Adrenal gland (tissue), 12 donors: ENCODE data around the gene SIK1. TPM values are rescaled to one million over a fixed set of nuclear protein-coding genes. Genes with fewer than 3 reads are reported as not detected.
"Not testable (repeated sequence)": the region's sequence is repeated elsewhere in the genome, so short reads cannot be mapped to it uniquely, and the experiment has no call there.

Source experiments
- DNase-seq, 7 donors: peaks; one replicate each; pipeline ENCODE4 v3.0.0-alpha.2; 2019 to 2020
- H3K27ac ChIP-seq, 5 donors: fragments of 200-600 bp; sonication (generic) in 4 of 5; 1 replicate in 3 of 5; 2 replicates in 2 of 5; pipeline versions ENCODE4 v1.5.1 to v1.8.0; 2016 to 2020; ENCODE audit warnings: mild to moderate bottlenecking in 1 of 5
- H3K27me3 ChIP-seq: fragments of 200-600 bp; 2 replicates; pipeline ENCODE4 v1.8.0; 2021
- H3K36me3 ChIP-seq, 2 donors: fragments of 200-600 bp; replicated peaks in 1 of 2; 1 replicate in 1 of 2; 2 replicates in 1 of 2; pipeline versions ENCODE4 v1.5.1 to v1.8.0; 2018 to 2022
- H3K4me1 ChIP-seq, 2 donors: fragments of 200-600 bp; replicated peaks in 1 of 2; 1 replicate in 1 of 2; 2 replicates in 1 of 2; pipeline versions ENCODE4 v1.5.1 to v1.8.0; 2018 to 2021
- H3K4me3 ChIP-seq, 4 donors: fragments of 200-600 bp; sonication (generic) in 3 of 4; one replicate each; pipeline ENCODE4 v1.5.1; 2016 to 2018
- H3K9me3 ChIP-seq, 3 donors: fragments of 200-600 bp; sonication (generic) in 1 of 3; replicated peaks in 1 of 3; 1 replicate in 2 of 3; 2 replicates in 1 of 3; pipeline versions ENCODE4 v1.5.1 to v1.8.0; 2016 to 2021
- WGBS, 4 donors: extraction: QIAGEN DNeasy Blood & Tissue Kit in 2 of 4; methylation state at CpG; one replicate each; pipeline versions ENCODE4 v1.1.5 to v1.1.7; 2013 to 2017; 5-methylcytosine and 5-hydroxymethylcytosine counted together
- intact Hi-C, 2 donors: fragments of 100-400 bp; cut with DNase I; formaldehyde crosslinking; loops; one replicate each; pipeline versions ENCODE4 v1.14.1 to v1.15.0; 2022 to 2023
- polyA plus RNA-seq, 3 donors: library from polyadenylated mRNA; stranded (reverse); fragments of 200-250 nt in 2 of 3; fragments of 350-450 nt in 1 of 3; fragmentation: Illumina TruSeq in 1 of 3; extraction: RNeasy Lipid Tissue Mini Kit (QIAGEN cat#74804) in 1 of 3; gene quantifications; one replicate each; pipeline ENCODE4 v1.2.3, GENCODE V29; 2013 to 2014
- total RNA-seq, 9 donors: library from RNA; depleted of rRNA in 4 of 9; stranded (reverse); fragments of >200 nt in 4 of 9; fragments of 120-200 nt in 1 of 9; fragmentation: NEBNext Ultra II Directional in 1 of 9; extraction: Animal tissue kit (Norgen Biotek cat#: 25700) in 1 of 9; gene quantifications; one replicate each; pipeline versions ENCODE4 v1.1.0 to v1.2.4, GENCODE V29; 2013 to 2023
- donor health status: healthy with polysubstance abuse.
- donor health status: Bipolar disorder and iron deficiency.
- donor health status: DM: yes; HTN: yes; CAD: no.
- donor health status: DM: no; HTN: no; CAD: no.
- donor health status: DM: no; HTN: no; CAD: no.
- donor health status: DM: yes; HTN: yes; CAD: no.

SIK1 gene
- total and polyA plus RNA-seq, 12 donors, result 0.55 to 171 (median 4.9) TPM

DNA sequence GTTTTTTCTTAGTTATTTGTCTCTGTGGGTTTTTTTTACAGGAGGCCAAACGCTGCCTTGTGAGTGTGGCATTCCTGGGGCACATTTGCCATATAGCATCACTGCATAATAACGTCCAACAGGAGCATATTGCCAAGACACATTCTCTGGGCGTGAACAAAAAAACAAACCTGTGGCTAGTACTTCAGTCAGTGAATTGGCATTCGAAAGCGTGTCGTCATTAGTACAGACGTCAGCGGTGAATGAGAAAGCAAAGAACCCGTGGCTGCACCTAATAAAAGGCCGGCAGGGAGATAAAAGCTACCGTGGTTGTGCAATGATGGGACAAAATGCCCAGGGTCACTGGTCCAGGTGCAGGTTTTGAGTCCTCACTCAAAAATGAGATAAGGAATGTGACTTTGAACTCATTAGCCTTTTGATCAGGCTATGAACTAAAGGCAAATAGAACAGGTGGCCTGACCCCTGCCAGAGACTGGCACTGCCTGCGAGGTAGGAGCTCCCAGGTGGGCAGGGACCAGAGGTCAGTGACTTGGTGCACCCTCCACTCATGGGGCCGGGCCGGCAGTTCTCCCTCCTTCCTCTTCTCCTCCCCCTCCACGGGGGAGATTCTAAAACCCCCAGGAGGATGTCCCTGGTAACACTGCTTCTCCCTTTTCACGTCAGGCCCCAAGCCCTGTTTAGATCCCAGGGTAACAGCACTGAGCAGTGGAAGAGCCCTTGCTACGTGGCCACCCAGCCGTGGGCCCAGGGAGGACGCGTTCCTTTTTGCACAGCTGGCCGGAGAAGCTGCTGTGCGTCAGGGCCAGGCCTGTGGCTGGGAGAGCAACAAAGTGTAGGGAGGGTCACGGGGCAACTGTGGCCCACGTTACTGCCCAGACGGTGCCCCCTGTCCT is 14.2 kb upstream of the SIK1 start:
- H3K27ac ChIP-seq, DNase-seq, intact Hi-C loops, H3K9me3 ChIP-seq, H3K36me3 ChIP-seq, H3K4me3 ChIP-seq, H3K4me1 ChIP-seq, H3K27me3 ChIP-seq: not testable (repeated sequence)
- WGBS, 4 donors, result no CpG with 5 or more reads among the region's 25 CpGs

DNA sequence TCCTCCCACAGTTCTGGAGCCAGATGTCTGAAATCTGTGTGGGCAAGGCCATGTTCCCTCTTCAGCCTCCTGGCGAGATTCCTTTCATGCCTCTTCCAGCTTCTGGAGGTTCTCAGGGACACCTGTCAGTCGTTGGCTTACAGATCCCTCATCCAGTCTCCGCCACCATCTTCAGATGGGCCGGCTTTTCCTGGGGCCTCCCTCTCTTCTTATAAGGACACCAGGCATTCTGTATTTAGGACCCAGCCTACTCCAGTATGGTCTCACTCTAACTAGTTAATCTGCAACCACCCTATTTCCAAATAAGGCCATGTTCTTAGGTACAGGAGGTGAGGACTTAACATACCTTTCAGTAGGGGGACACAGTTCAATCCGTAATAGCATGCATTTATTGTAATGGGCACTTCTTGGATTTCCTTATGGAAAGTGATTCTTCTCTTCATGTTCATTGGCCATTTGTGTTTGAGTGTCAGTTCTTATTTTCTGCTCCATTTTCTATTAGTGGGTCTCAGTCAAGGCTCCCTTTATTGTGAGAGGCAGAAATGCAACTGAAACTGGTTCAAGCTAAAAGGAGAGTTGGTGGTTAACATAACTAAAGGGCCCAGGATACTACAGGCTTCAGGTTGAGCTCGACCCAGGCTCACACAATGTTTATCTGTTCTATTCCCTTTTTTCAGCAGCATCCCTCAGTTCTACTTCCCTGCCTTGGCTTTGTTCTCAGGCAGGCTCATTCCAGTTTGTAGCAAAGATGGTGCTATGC is 12.6 kb upstream of the SIK1 start:
- H3K27me3 ChIP-seq, intact Hi-C loops, H3K36me3 ChIP-seq, H3K4me3 ChIP-seq, H3K4me1 ChIP-seq, DNase-seq, H3K27ac ChIP-seq, H3K9me3 ChIP-seq: not testable (repeated sequence)
- 62 to 100% (median 73%) methylated on average over 1 to 4 of the region's 6 CpGs; no CpG with 5 or more reads in 1 of the 4 donors for WGBS, 4 donors

GRCh38 chr21:43436272-43436671 is 9.3 kb upstream of the SIK1 start:
- H3K9me3 ChIP-seq, H3K36me3 ChIP-seq, H3K4me1 ChIP-seq, H3K4me3 ChIP-seq, H3K27ac ChIP-seq, DNase-seq, H3K27me3 ChIP-seq, intact Hi-C loops: not testable (repeated sequence)
- no CpG with 5 or more reads among the region's 9 CpGs for WGBS, 4 donors

- H3K27me3 ChIP-seq, H3K36me3 ChIP-seq, H3K4me1 ChIP-seq, H3K27ac ChIP-seq, intact Hi-C loops, H3K9me3 ChIP-seq, DNase-seq, H3K4me3 ChIP-seq: not testable (repeated sequence)
- WGBS, 4 donors, result 100% methylated on average over 1 to 2 of the region's 12 CpGs; no CpG with 5 or more reads in 2 of the 4 donors
Observed at GRCh38 chr21:43433340-43434136, 6.6 kb upstream of the SIK1 start.

- intact Hi-C loops, result not testable (repeated sequence)
- 81 to 91% methylated on average over 7 to 12 of the region's 17 CpGs; no CpG with 5 or more reads in 2 of the 4 donors for WGBS, 4 donors
Observed at GRCh38 chr21:43430830-43431416, 4.0 kb upstream of the SIK1 start.

DNA sequence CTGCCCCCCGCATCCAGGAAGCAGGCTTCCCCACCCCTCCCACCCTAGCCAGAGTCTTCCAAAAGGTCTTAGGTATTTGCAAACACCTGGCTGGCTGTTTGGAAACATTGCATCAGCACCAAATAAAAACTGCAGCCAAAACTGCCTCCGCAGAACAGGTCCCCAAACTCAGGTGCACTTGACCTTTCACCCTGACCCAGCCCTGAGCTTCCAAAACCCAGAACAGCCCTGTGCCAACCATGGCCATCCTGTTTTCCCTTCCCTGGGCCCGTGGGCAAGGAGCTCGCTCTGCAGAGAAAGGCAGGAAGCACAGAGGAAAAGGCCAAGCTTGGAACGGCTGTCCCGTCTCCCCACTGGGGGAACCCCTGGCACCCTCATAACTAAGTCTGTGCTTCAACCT is 2.0 kb upstream of the SIK1 start:
- H3K4me3 ChIP-seq, intact Hi-C loops, H3K27me3 ChIP-seq, DNase-seq, H3K4me1 ChIP-seq, H3K36me3 ChIP-seq, H3K9me3 ChIP-seq, H3K27ac ChIP-seq: not testable (repeated sequence)
- WGBS, 4 donors, result no CpG with 5 or more reads among the region's 6 CpGs

More at GRCh38 chr21:43430830-43431416, 4.0 kb upstream of the SIK1 start:
- not testable (repeated sequence) for H3K4me1 ChIP-seq, H3K4me3 ChIP-seq, H3K27me3 ChIP-seq, H3K36me3 ChIP-seq, H3K27ac ChIP-seq, H3K9me3 ChIP-seq
- peak in 1 of 7 donors; percentile 20 for DNase-seq

- H3K9me3 ChIP-seq, H3K27ac ChIP-seq: not testable (repeated sequence)
- WGBS, 4 donors, result no CpG with 5 or more reads among the region's 53 CpGs
Observed at GRCh38 chr21:43427242-43427559, 270 bp upstream of the SIK1 start.

GRCh38 chr21:43426004-43426403 is 927 bp downstream of the SIK1 start:
- H3K27ac ChIP-seq, H3K27me3 ChIP-seq, H3K9me3 ChIP-seq, H3K4me1 ChIP-seq, DNase-seq, intact Hi-C loops, H3K36me3 ChIP-seq, H3K4me3 ChIP-seq: not testable (repeated sequence)
- WGBS, 4 donors, result no CpG with 5 or more reads among the region's 43 CpGs

More at GRCh38 chr21:43427242-43427559, 270 bp upstream of the SIK1 start:
- intact Hi-C loops, H3K36me3 ChIP-seq, H3K4me3 ChIP-seq, DNase-seq, H3K4me1 ChIP-seq, H3K27me3 ChIP-seq: not testable (repeated sequence)

DNA sequence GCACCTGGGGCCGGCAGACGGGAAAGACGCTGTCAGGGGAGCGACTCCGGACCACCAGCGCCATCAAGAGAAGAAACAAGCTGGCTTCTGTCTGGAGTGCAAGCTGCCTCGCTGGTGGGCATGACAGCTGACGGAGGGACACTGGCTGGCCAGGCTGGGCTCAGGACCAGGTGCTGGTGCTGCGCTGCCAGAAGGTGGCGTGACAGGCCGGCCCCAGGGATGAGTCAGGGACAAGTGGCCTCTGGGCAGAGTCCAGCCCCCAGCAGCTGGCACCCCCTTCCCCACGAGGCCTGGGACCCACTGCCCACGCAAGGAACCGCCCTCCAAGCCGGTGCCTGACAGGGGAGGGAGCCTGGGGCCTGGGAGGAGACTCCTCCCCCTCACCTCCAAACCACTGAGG is 7.5 kb downstream of the SIK1 start:
- intact Hi-C loops, H3K4me3 ChIP-seq, H3K9me3 ChIP-seq, H3K4me1 ChIP-seq, H3K36me3 ChIP-seq, H3K27ac ChIP-seq, H3K27me3 ChIP-seq: not testable (repeated sequence)
- peak in 1 of 7 donors; percentile 15 for DNase-seq
- no CpG with 5 or more reads among the region's 15 CpGs for WGBS, 4 donors

GRCh38 chr21:43414576-43414975 is 12.4 kb downstream of the SIK1 start:
- H3K27ac ChIP-seq, intact Hi-C loops: not testable (repeated sequence)

More at GRCh38 chr21:43414576-43414975, 12.4 kb downstream of the SIK1 start:
- H3K4me1 ChIP-seq, H3K27me3 ChIP-seq, DNase-seq, H3K9me3 ChIP-seq, H3K4me3 ChIP-seq, H3K36me3 ChIP-seq: not testable (repeated sequence)
- no CpG with 5 or more reads among the region's 5 CpGs for WGBS, 4 donors
